ENCODE data around the gene CCDC51. TPM values are rescaled to one million over a fixed set of nuclear protein-coding genes. Genes with fewer than 3 reads are reported as not detected.

The CCDC51 gene
- total RNA-seq, 1 experiment from 2014 or later: 18.9 TPM

DNA sequence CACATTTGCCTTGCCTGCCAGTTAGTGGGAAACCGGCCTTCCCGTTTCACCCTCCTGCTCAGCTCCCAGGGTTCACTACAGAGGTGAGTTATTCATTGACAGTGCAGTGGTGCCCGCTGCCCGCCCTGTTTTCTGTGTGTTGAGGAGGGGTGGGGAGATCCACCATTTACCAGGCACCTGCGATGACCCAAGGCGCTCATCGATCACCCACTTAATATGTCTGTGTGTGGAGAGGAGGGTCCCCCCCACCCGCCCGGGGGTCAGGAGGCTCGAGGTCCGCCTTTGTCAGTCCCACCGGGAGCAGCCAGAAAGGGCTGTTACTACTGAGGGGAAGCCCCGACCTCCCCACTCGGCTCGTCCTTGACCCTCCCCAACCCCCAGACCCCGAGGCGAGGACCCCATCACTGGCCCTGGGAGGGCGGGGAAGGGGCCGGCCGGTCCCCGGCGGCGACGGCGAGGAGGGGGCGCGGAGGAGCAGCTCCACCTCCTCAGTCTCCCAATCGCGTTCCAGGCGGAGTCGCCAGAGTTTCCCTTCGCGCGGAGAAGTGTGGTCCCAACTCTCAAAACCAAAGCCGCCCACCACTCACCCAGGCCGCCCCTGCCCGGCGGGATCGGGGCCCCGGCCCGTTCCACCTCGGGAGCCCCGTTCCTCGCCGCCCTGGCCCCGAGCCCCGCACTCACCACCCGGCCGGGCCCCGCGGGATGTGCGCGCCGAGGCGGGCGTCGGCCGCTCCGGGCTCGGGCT lies 11.2 kb downstream of the CCDC51 start:
- Mint-ChIP-seq H3K4me1 (ENCODE audit: low read depth, unreplicated experiment) (peaks cover 64% of the 10 kb centered on the region), H3K27ac (ENCODE audit: unreplicated experiment) (peak overlapping the region; percentile 77), H3K27me3 (ENCODE audit: unreplicated experiment) (no peaks in the 10 kb centered on the region), H3K36me3 (ENCODE audit: insufficient read depth, unreplicated experiment) (peaks cover 49% of the 10 kb centered on the region), H3K4me3 (ENCODE audit: low read depth, unreplicated experiment) (peak overlapping the region; percentile 80), H3K9me3 (ENCODE audit: low read depth, unreplicated experiment) (no peaks in the 10 kb centered on the region)
- intact Hi-C loops (cut with micrococcal nuclease; ENCODE audit: unreplicated experiment): no loop called here
- DNase-seq: peak; percentile 65
- CTCF ChIA-PET: interaction anchor here (0.6 to 3.3 kb wide), 3 partner anchors 12 to 1388 kb away, joined by 3 to 24 read pairs (median 23); no protein-coding TSS in a partner anchor
- TF ChIP-seq, protein P1, sequence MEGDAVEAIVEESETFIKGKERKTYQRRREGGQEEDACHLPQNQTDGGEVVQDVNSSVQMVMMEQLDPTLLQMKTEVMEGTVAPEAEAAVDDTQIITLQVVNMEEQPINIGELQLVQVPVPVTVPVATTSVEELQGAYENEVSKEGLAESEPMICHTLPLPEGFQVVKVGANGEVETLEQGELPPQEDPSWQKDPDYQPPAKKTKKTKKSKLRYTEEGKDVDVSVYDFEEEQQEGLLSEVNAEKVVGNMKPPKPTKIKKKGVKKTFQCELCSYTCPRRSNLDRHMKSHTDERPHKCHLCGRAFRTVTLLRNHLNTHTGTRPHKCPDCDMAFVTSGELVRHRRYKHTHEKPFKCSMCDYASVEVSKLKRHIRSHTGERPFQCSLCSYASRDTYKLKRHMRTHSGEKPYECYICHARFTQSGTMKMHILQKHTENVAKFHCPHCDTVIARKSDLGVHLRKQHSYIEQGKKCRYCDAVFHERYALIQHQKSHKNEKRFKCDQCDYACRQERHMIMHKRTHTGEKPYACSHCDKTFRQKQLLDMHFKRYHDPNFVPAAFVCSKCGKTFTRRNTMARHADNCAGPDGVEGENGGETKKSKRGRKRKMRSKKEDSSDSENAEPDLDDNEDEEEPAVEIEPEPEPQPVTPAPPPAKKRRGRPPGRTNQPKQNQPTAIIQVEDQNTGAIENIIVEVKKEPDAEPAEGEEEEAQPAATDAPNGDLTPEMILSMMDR (IDR thresholded peaks at IDR 0.05; ENCODE audit: unreplicated experiment): no peak
- no TSS peak for BruUV-seq (replicated peaks)

DNA sequence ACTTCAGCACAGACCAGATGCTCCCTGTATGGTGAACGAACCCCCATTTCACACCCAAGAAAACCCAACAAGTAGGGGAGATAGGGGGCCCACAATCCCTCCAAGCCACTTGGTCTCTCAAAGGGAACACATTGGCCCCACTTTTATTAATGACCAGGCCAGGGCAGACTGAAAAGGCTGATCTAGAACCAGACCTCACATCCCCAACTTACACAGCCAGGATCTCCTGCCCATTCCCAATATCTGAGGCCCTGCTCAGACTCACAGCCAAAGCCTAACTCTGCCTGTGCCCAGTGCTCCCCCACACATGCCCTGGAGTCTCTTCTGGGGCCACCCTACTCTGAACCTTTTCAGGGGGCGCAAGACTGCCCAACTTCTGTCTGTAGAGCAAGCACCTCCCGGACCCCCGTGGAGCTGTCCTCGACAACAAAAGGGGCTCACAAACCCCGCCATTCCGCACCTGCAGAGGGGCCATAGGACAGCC lies 11.8 kb downstream of the CCDC51 start:
- intact Hi-C loops (cut with micrococcal nuclease; ENCODE audit: unreplicated experiment): no loop called here
- Mint-ChIP-seq H3K27me3 (ENCODE audit: unreplicated experiment) (no peaks in the 10 kb centered on the region), H3K27ac (ENCODE audit: unreplicated experiment) (peak overlapping the region; percentile 77), H3K36me3 (ENCODE audit: insufficient read depth, unreplicated experiment) (peaks cover 52% of the 10 kb centered on the region), H3K9me3 (ENCODE audit: low read depth, unreplicated experiment) (no peaks in the 10 kb centered on the region), H3K4me1 (ENCODE audit: low read depth, unreplicated experiment) (peaks cover 67% of the 10 kb centered on the region), H3K4me3 (ENCODE audit: low read depth, unreplicated experiment) (peak overlapping the region; percentile 80)
- BruUV-seq (replicated peaks): no TSS peak
- DNase-seq: no peak
- CTCF ChIA-PET: interaction anchor here (0.6 to 3.3 kb wide), 3 partner anchors 13 to 1387 kb away, joined by 3 to 24 read pairs (median 23); no protein-coding TSS in a partner anchor
- TF ChIP-seq, protein P1 (IDR thresholded peaks at IDR 0.05; ENCODE audit: unreplicated experiment): no peak

DNA sequence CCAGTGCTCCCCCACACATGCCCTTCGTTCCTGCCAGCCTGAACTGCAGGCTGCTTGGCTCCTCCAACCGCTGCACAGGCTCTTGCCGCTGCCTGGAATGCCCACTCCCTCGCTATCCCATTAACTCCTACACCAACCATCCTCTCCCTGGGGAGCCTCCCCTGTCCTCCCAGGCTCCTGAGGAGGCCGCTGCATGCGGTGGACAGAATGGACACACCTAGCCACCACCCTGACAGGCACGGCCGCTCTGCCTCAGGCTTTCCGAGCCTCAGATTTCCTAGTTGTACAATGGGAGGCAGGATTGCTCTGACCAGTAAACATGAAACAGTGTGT lies 12.3 kb downstream of the CCDC51 start:
- no peak for DNase-seq
- intact Hi-C loops (cut with micrococcal nuclease; ENCODE audit: unreplicated experiment): no loop called here
- TF ChIP-seq, protein P1 (IDR thresholded peaks at IDR 0.05; ENCODE audit: unreplicated experiment): no peak
- peak overlapping the region; percentile 80 for H3K4me3 Mint-ChIP-seq (ENCODE audit: low read depth, unreplicated experiment)
- H3K27ac Mint-ChIP-seq (ENCODE audit: unreplicated experiment): peak overlapping the region; percentile 77
- H3K27me3 Mint-ChIP-seq (ENCODE audit: unreplicated experiment): no peaks in the 10 kb centered on the region
- peaks cover 52% of the 10 kb centered on the region for H3K36me3 Mint-ChIP-seq (ENCODE audit: insufficient read depth, unreplicated experiment)
- BruUV-seq (replicated peaks): no TSS peak
- H3K9me3 Mint-ChIP-seq (ENCODE audit: low read depth, unreplicated experiment): no peaks in the 10 kb centered on the region
- CTCF ChIA-PET: interaction anchor here (2.0 to 3.3 kb wide), 2 partner anchors 8 to 26 kb away, joined by 9 to 23 read pairs; no protein-coding TSS in a partner anchor
- peaks cover 72% of the 10 kb centered on the region for H3K4me1 Mint-ChIP-seq (ENCODE audit: low read depth, unreplicated experiment)

DNA sequence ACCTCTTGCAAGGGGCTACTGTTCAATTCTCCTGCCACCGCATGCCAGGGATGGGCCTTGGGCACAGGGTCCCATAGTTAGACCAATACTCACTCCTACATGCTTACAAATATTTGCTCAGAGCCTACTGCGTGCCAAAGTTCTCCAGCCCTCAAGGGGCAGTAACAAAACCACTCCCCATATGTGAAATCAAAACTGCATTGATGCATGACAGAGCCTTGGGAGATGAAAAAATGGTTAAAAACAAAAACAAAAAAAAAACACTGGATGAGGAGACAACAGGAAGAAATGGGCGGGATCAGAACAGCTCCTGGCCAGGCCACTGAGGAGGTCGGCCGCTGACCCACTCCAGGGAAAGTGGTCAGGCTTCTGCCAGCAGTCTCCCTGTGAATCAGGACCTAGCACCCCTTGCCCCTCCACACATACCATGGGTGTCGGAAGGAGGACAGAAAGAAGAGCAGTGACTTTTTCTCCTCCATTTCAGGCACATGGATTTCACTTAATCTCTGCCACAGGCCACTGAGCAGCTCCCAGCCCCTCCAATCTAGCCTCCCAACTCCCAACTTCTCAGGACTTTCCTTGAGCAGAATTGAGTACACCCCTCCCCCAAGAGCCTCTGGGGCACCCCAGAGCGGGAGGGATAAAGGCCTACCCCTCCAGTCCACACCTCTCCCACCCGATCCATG lies 12.8 kb downstream of the CCDC51 start:
- H3K4me1 Mint-ChIP-seq (ENCODE audit: low read depth, unreplicated experiment): peaks cover 72% of the 10 kb centered on the region
- TSS peak; percentile 15 for BruUV-seq (replicated peaks)
- CTCF ChIA-PET: interaction anchor here (0.6 to 3.3 kb wide), 3 partner anchors 9 to 26 kb away, joined by 3 to 23 read pairs (median 9); no protein-coding TSS in a partner anchor
- TF ChIP-seq, protein P1 (IDR thresholded peaks at IDR 0.05; ENCODE audit: unreplicated experiment): no peak
- H3K4me3 Mint-ChIP-seq (ENCODE audit: low read depth, unreplicated experiment): peak overlapping the region; percentile 80
- DNase-seq: no peak
- no peaks in the 10 kb centered on the region for H3K27me3 Mint-ChIP-seq (ENCODE audit: unreplicated experiment)
- peak overlapping the region; percentile 77 for H3K27ac Mint-ChIP-seq (ENCODE audit: unreplicated experiment)
- no peaks in the 10 kb centered on the region for H3K9me3 Mint-ChIP-seq (ENCODE audit: low read depth, unreplicated experiment)
- H3K36me3 Mint-ChIP-seq (ENCODE audit: insufficient read depth, unreplicated experiment): peaks cover 52% of the 10 kb centered on the region
- intact Hi-C loops (cut with micrococcal nuclease; ENCODE audit: unreplicated experiment): no loop called here

Data from Calu3 (cell line).